H1 (cell line): ENCODE data around the gene FOXL2. TPM values are rescaled to one million over a fixed set of nuclear protein-coding genes. Genes with fewer than 3 reads are reported as not detected.

Source experiments
- CTCF ChIA-PET: fragments of 300-600 bp; sonication (Branson Sonifier 250); formaldehyde crosslinking; loops from one replicate; lab custom pipeline; 2021; ENCODE audit not compliant: partially characterized antibody; lab: Charles Lee
- POLR2A ChIA-PET: fragments of 300-600 bp; sonication (Branson Sonifier 250); formaldehyde crosslinking; loops from one replicate; lab custom pipeline; 2021; ENCODE audit warnings: inconsistent platforms; ENCODE audit not compliant: partially characterized antibody; lab: Charles Lee
- DNase-seq, 2 experiments: peaks; one replicate each; pipeline versions ENCODE4 v3.0.0 to v3.0.0-alpha.2; 2010 to 2022; ENCODE audit warnings: low spot score in 2 of 2, low read depth in 1 of 2, mixed read lengths in 1 of 2
- FAIRE-seq: peaks from 2 replicates; lab custom pipeline; 2011; peaks lifted over from hg19 to GRCh38; lab: Jason Lieb, UNC
- H2AFZ ChIP-seq: 2 replicates; pipeline ENCODE4 v1.8.1; 2012; ENCODE audit warnings: low read length, inconsistent platforms
- H2AK5ac ChIP-seq: 2 replicates; pipeline ENCODE4 v1.6.1; 2013; ENCODE audit warnings: low read depth, low read length
- H2BK120ac ChIP-seq: replicated peaks from 2 replicates; pipeline ENCODE3; 2013; ENCODE audit warnings: low read depth, low read length, inconsistent platforms
- H2BK12ac ChIP-seq: 2 replicates; pipeline ENCODE4 v1.6.1; 2013; ENCODE audit warnings: low read depth, low read length
- H2BK15ac ChIP-seq: 2 replicates; pipeline ENCODE4 v1.6.1; 2013; ENCODE audit warnings: low read length
- H2BK20ac ChIP-seq: 2 replicates; pipeline ENCODE4 v1.6.1; 2013; ENCODE audit warnings: low read length
- H2BK5ac ChIP-seq: 2 replicates; pipeline ENCODE4 v1.6.1; 2013; ENCODE audit warnings: low read depth, low read length
- H3K14ac ChIP-seq: 2 replicates; pipeline ENCODE4 v1.6.1; 2013; ENCODE audit warnings: inconsistent platforms; ENCODE audit not compliant: insufficient read length
- H3K18ac ChIP-seq: 2 replicates; pipeline ENCODE4 v1.6.1; 2013; ENCODE audit warnings: low read length; ENCODE audit errors: extremely low read depth
- H3K23ac ChIP-seq: 2 replicates; pipeline ENCODE4 v1.6.1; 2013; ENCODE audit warnings: inconsistent platforms; ENCODE audit not compliant: insufficient read length
- H3K23me2 ChIP-seq: 2 replicates; pipeline ENCODE4 v1.6.1; 2013; ENCODE audit warnings: low read depth, low read length
- H3K27ac ChIP-seq: 2 replicates; pipeline ENCODE4 v1.6.1; 2011; ENCODE audit warnings: low read depth, low read length, inconsistent platforms
- H3K27me3 ChIP-seq, 4 experiments: replicated peaks in 1 of 4; 1 replicate in 1 of 4; 2 replicates in 3 of 4; pipeline versions ENCODE4 v1.6.1 to v1.8.1; 2011 to 2013; ENCODE audit warnings: low read length in 3 of 4, mild to moderate bottlenecking in 3 of 4, inconsistent platforms in 2 of 4, mixed read lengths in 2 of 4, moderate library complexity in 1 of 4; ENCODE audit not compliant: control insufficient read depth in 3 of 4, insufficient read depth in 3 of 4; ENCODE audit errors: extremely low read depth in 1 of 4
- H3K36me3 ChIP-seq, 4 experiments: 2 replicates each; pipeline versions ENCODE4 v1.6.1 to v1.8.1; 2011 to 2013; ENCODE audit warnings: mild to moderate bottlenecking in 4 of 4, low read length in 3 of 4, moderate library complexity in 2 of 4, control low read depth in 1 of 4, inconsistent platforms in 1 of 4; ENCODE audit not compliant: insufficient read depth in 4 of 4, control insufficient read depth in 2 of 4
- H3K4ac ChIP-seq: replicated peaks from 2 replicates; pipeline ENCODE3; 2013; ENCODE audit warnings: low read length, low read depth, mixed read lengths, inconsistent platforms; ENCODE audit not compliant: insufficient read length
- H3K4me1 ChIP-seq, 4 experiments: replicated peaks in 1 of 4; 1 replicate in 1 of 4; 2 replicates in 3 of 4; pipeline versions ENCODE4 v1.6.1 to v1.8.1; 2011 to 2013; ENCODE audit warnings: low read length in 3 of 4, inconsistent platforms in 2 of 4, mixed read lengths in 1 of 4; ENCODE audit not compliant: insufficient read depth in 4 of 4, control insufficient read depth in 3 of 4
- H3K4me2 ChIP-seq, 2 experiments: 2 replicates each; pipeline versions ENCODE4 v1.6.1 to v1.8.1; 2011 to 2013; ENCODE audit warnings: low read depth in 2 of 2, low read length in 2 of 2, control low read depth in 1 of 2, inconsistent platforms in 1 of 2, mild to moderate bottlenecking in 1 of 2; ENCODE audit not compliant: insufficient read depth in 1 of 2
- H3K4me3 ChIP-seq, 4 experiments: fragments of 200-600, 300-600 bp in 1 of 4; sonication (generic), shearing (Covaris generic), sonication (Bioruptor Twin) in 1 of 4; 2 replicates each; pipeline versions ENCODE4 v1.5.1 to v1.8.1; 2011 to 2016; ENCODE audit warnings: low read length in 4 of 4, low read depth in 3 of 4, control low read depth in 2 of 4, inconsistent platforms in 2 of 4, mild to moderate bottlenecking in 2 of 4, mixed read lengths in 1 of 4, moderate library complexity in 1 of 4; ENCODE audit not compliant: insufficient read depth in 2 of 4; ENCODE audit errors: extremely low read depth in 1 of 4
- H3K56ac ChIP-seq: replicated peaks from 2 replicates; pipeline ENCODE3; 2013; ENCODE audit warnings: low read depth, mild to moderate bottlenecking, mixed read lengths, low read length, inconsistent platforms; ENCODE audit not compliant: insufficient read length
- H3K79me1 ChIP-seq: 2 replicates; pipeline ENCODE4 v1.6.1; 2013; ENCODE audit warnings: low read depth, low read length, control low read depth
- H3K79me2 ChIP-seq, 2 experiments: 2 replicates each; pipeline versions ENCODE4 v1.6.1 to v1.8.1; 2012 to 2013; ENCODE audit warnings: low read length in 2 of 2, mild to moderate bottlenecking in 2 of 2, inconsistent platforms in 1 of 2; ENCODE audit not compliant: insufficient read depth in 2 of 2, control insufficient read depth in 1 of 2
- H3K9ac ChIP-seq, 4 experiments: replicated peaks in 1 of 4; 1 replicate in 1 of 4; 2 replicates in 3 of 4; pipeline versions ENCODE4 v1.6.1 to v1.8.1; 2011 to 2013; ENCODE audit warnings: low read depth in 3 of 4, low read length in 3 of 4, control low read depth in 2 of 4, mild to moderate bottlenecking in 2 of 4, moderate library complexity in 2 of 4, inconsistent platforms in 1 of 4; ENCODE audit errors: extremely low read depth in 1 of 4
- H3K9me3 ChIP-seq, 2 experiments: 2 replicates each; pipeline versions ENCODE4 v1.6.1 to v1.8.1; 2012 to 2013; ENCODE audit warnings: mild to moderate bottlenecking in 2 of 2, moderate library complexity in 2 of 2, control low read depth in 1 of 2, inconsistent platforms in 1 of 2, low read depth in 1 of 2, low read length in 1 of 2, mixed read lengths in 1 of 2; ENCODE audit not compliant: insufficient read depth in 2 of 2
- H4K20me1 ChIP-seq, 2 experiments: replicated peaks in 1 of 2; 2 replicates each; pipeline versions ENCODE3 to v1.8.1; 2011 to 2013; ENCODE audit warnings: inconsistent platforms in 2 of 2, low read length in 2 of 2, mild to moderate bottlenecking in 1 of 2; ENCODE audit not compliant: insufficient read depth in 2 of 2, control insufficient read depth in 1 of 2
- H4K5ac ChIP-seq: 2 replicates; pipeline ENCODE4 v1.6.1; 2013; ENCODE audit warnings: low read length, low read depth, mixed read lengths, inconsistent platforms; ENCODE audit not compliant: insufficient read length
- H4K8ac ChIP-seq: 2 replicates; pipeline ENCODE4 v1.8.0; 2013; ENCODE audit warnings: mild to moderate bottlenecking, moderate library complexity, low read length, inconsistent platforms; ENCODE audit not compliant: insufficient read depth; ENCODE audit errors: extremely low read depth
- H4K91ac ChIP-seq: replicated peaks from 2 replicates; pipeline ENCODE3; 2013; ENCODE audit warnings: low read length, mixed read lengths, inconsistent platforms; ENCODE audit not compliant: insufficient read length
- CBX5 ChIP-seq: fragments of 300-800, 300-1000 bp; sonication (generic); IDR thresholded peaks from 2 replicates; pipeline ENCODE4 v1.7.1; 2016; ENCODE audit warnings: antibody characterized with exemption, low read length, low read depth
- CBX8 ChIP-seq: fragments of 300-800, 300-1000 bp; sonication (generic); IDR thresholded peaks from 2 replicates; pipeline ENCODE4 v1.7.1; 2016; ENCODE audit warnings: low read depth, low read length, borderline replicate concordance
- CEBPB ChIP-seq: IDR thresholded peaks from 2 replicates; pipeline ENCODE4 v1.6.1; 2012; ENCODE audit warnings: low read depth, low read length
- CTCF ChIP-seq, 3 experiments: IDR thresholded peaks; 1 replicate in 2 of 3; 2 replicates in 1 of 3; pipeline versions ENCODE4 v1.5.1 to v1.6.1; 2011; ENCODE audit warnings: low read length in 3 of 3, mild to moderate bottlenecking in 3 of 3, inconsistent platforms in 2 of 3, low read depth in 1 of 3, moderate library complexity in 1 of 3; ENCODE audit not compliant: insufficient read depth in 1 of 3; ENCODE audit errors: control extremely low read depth in 1 of 3
- EP300 ChIP-seq, 2 experiments: IDR thresholded peaks; 1 replicate in 1 of 2; 2 replicates in 1 of 2; pipeline ENCODE4 v1.6.1; 2011 to 2012; ENCODE audit warnings: low read depth in 2 of 2, low read length in 2 of 2, mild to moderate bottlenecking in 2 of 2, borderline replicate concordance in 1 of 2, inconsistent platforms in 1 of 2, moderate library complexity in 1 of 2
- EZH2 ChIP-seq: fragments of 200-600 bp; sonication (generic); IDR thresholded peaks from 2 replicates; pipeline ENCODE4 v1.7.1; 2012; ENCODE audit warnings: low read depth, mild to moderate bottlenecking, moderate library complexity, low read length, inconsistent platforms; ENCODE audit not compliant: severe bottlenecking
- JUN ChIP-seq: IDR thresholded peaks from 2 replicates; pipeline ENCODE4 v1.6.1; 2011; ENCODE audit warnings: low read depth, mild to moderate bottlenecking, improper control_type of control experiment, low read length
- KDM5A ChIP-seq: fragments of 200-600 bp; IDR thresholded peaks from 2 replicates; pipeline ENCODE4 v1.7.1; 2012; ENCODE audit warnings: mild to moderate bottlenecking, low read length, inconsistent platforms, mixed read lengths
- POLR2A ChIP-seq, 2 experiments: IDR thresholded peaks; 1 replicate in 1 of 2; 2 replicates in 1 of 2; pipeline ENCODE4 v1.6.1; 2011; ENCODE audit warnings: low read depth in 2 of 2, low read length in 2 of 2, mild to moderate bottlenecking in 2 of 2; ENCODE audit errors: control extremely low read depth in 1 of 2
- POLR2AphosphoS5 ChIP-seq: IDR thresholded peaks from 2 replicates; pipeline ENCODE4 v1.6.1; 2011; ENCODE audit warnings: low read depth, low read length
- RNF2 ChIP-seq: fragments of 200-900, 300-1000 bp; sonication (generic); IDR thresholded peaks from 2 replicates; pipeline ENCODE4 v1.7.1; 2016; ENCODE audit warnings: borderline replicate concordance, low read depth, mild to moderate bottlenecking, antibody characterized with exemption, low read length; ENCODE audit not compliant: poor library complexity, severe bottlenecking; ENCODE audit errors: missing control alignments
- SP2 ChIP-seq: IDR thresholded peaks from 2 replicates; pipeline ENCODE4 v1.6.1; 2012; ENCODE audit warnings: mild to moderate bottlenecking, low read length, inconsistent platforms
- WGBS, 2 experiments: shearing (Covaris generic) in 1 of 2; methylation state at CpG; one replicate each; pipeline versions ENCODE4 v1.1.6 to v1.1.7; 2013 to 2015; ENCODE audit warnings: low lambda C conversion rate in 2 of 2, mixed read lengths in 2 of 2, inconsistent platforms in 1 of 2, low coverage in 1 of 2, missing lambda C conversion rate in 1 of 2; ENCODE audit not compliant: insufficient replicate concordance in 2 of 2, insufficient coverage in 1 of 2, insufficient read length in 1 of 2; ENCODE audit errors: extremely low coverage in 1 of 2, missing lambda C conversion rate in 1 of 2; 5-methylcytosine and 5-hydroxymethylcytosine counted together
- polyA plus RNA-seq, 7 experiments: library from polyadenylated mRNA; depleted of rRNA in 3 of 7; stranded (reverse) in 5 of 7; unstranded in 2 of 7; fragments of >200 nt in 5 of 7; fragments of 200-250 nt in 2 of 7; gene quantifications; 1 replicate in 5 of 7; 2 replicates in 1 of 7; 4 replicates in 1 of 7; pipeline versions ENCODE4 v1.2.1 to v1.2.3, GENCODE V29; 2011 to 2013; ENCODE audit warnings: missing spikeins in 2 of 7, mixed read lengths in 2 of 7
- total RNA-seq: library from RNA; stranded (reverse); fragmentation: NEBNext Ultra II Directional; extraction: Animal tissue kit (Norgen Biotek cat#: 25700); gene quantifications from 2 replicates; pipeline ENCODE4 v1.2.1, GENCODE V29; 2021

The FOXL2 gene
- total and polyA plus RNA-seq, 2 of the 8 experiments (the other 6 are each of a cell fraction or from before 2014, with no cell fraction given): 0.59 to 2.4 TPM

GRCh38 chr3:138908846-138909245 is 38.1 kb downstream of the FOXL2 start:
- H3K14ac ChIP-seq: no peak overlapping the region
- no peak overlapping the region for H4K91ac ChIP-seq
- no peak overlapping the region for H2AFZ ChIP-seq
- no peak overlapping the region for H2BK20ac ChIP-seq
- DNase-seq: no peak
- H3K79me1 ChIP-seq: no peaks in the 10 kb centered on the region
- no peak overlapping the region for H2BK15ac ChIP-seq
- FAIRE-seq: no peak
- H3K9me3 ChIP-seq: no peaks in the 10 kb centered on the region
- H4K8ac ChIP-seq: no peak overlapping the region
- H3K79me2 ChIP-seq: no peaks in the 10 kb centered on the region
- no peak overlapping the region for H2AK5ac ChIP-seq
- POLR2A ChIA-PET: no interaction called here
- no peaks in the 10 kb centered on the region for H4K20me1 ChIP-seq
- no peak overlapping the region for H3K56ac ChIP-seq
- H3K4me1 ChIP-seq: no peaks in the 10 kb centered on the region
- no peaks in the 10 kb centered on the region for H3K23me2 ChIP-seq
- H3K9ac ChIP-seq: no peak overlapping the region
- no peaks in the 10 kb centered on the region for H3K27me3 ChIP-seq
- no peak overlapping the region for H2BK120ac ChIP-seq
- CTCF ChIA-PET: interaction anchor here (0.6 to 4.5 kb wide), 5 partner anchors 10 to 314 kb away, joined by 3 to 20 read pairs (median 4); no protein-coding TSS in a partner anchor
- H3K27ac ChIP-seq: no peak overlapping the region
- H3K4me3 ChIP-seq: no peak overlapping the region
- H4K5ac ChIP-seq: no peak overlapping the region
- H3K4me2 ChIP-seq: no peak overlapping the region
- WGBS, 2 experiments: 90% methylated on average over 5 of the region's 5 CpGs; no CpG with 5 or more reads in 1 of the 2 experiments
- no peak overlapping the region for H3K18ac ChIP-seq
- no peaks in the 10 kb centered on the region for H3K36me3 ChIP-seq
- no peak overlapping the region for H2BK12ac ChIP-seq
- H3K4ac ChIP-seq: no peak overlapping the region
- H3K23ac ChIP-seq: no peak overlapping the region
- H2BK5ac ChIP-seq: no peak overlapping the region
- TF ChIP-seq EZH2: no peak
- no peak for TF ChIP-seq CEBPB
- TF ChIP-seq CBX8: no peak
- no peak for TF ChIP-seq JUN
- no peak for TF ChIP-seq CTCF (IDR thresholded peaks at IDR 0.05; ENCODE audit: control extremely low read depth in 1 of 3, insufficient read depth in 1 of 3, low read depth in 1 of 3, low read length in 3 of 3)
- TF ChIP-seq EP300 (IDR thresholded peaks at IDR 0.05; ENCODE audit: borderline replicate concordance in 1 of 2, low read depth in 2 of 2, low read length in 2 of 2): no peak
- no peak for TF ChIP-seq SP2
- no peak for TF ChIP-seq KDM5A
- no peak for TF ChIP-seq RNF2
- TF ChIP-seq POLR2A (IDR thresholded peaks at IDR 0.05; ENCODE audit: control extremely low read depth in 1 of 2, low read depth in 2 of 2, low read length in 2 of 2): no peak
- no peak for TF ChIP-seq POLR2AphosphoS5
- no peak for TF ChIP-seq CBX5
